GM18499 (cell line): Measurements from ENCODE around the gene VRK3.
"Not testable (repeated sequence)": the region's sequence is repeated elsewhere in the genome, so short reads cannot be mapped to it uniquely, and the experiment has no call there.

Source experiments
- ATAC-seq: cut with Tn5 transposase; IDR thresholded peaks from one replicate; pipeline ENCODE4 v1.9.1; 2021; ENCODE audit warnings: moderate number of reproducible peaks; ENCODE audit not compliant: insufficient read depth, unreplicated experiment

The VRK3 gene

GRCh38 chr19:49959892-49960291, 65.3 kb downstream of the VRK3 start:
- ATAC-seq = not testable (repeated sequence)

- not testable (repeated sequence) for ATAC-seq
Observed at GRCh38 chr19:49958596-49958995, 66.6 kb downstream of the VRK3 start.

GRCh38 chr19:49958144-49958543, 67.0 kb downstream of the VRK3 start:
- ATAC-seq = not testable (repeated sequence)

GRCh38 chr19:49957262-49957915, 67.8 kb downstream of the VRK3 start:
- no peak for ATAC-seq

- ATAC-seq = no peak
Observed at GRCh38 chr19:49956115-49956495, 69.1 kb downstream of the VRK3 start.

GRCh38 chr19:49954933-49955332, 70.2 kb downstream of the VRK3 start:
- no peak for ATAC-seq

GRCh38 chr19:49954092-49954829, 70.9 kb downstream of the VRK3 start:
- no peak for ATAC-seq

- ATAC-seq = no peak
Observed at GRCh38 chr19:49953416-49953815, 71.8 kb downstream of the VRK3 start.

GRCh38 chr19:49952906-49953305, 72.3 kb downstream of the VRK3 start:
- ATAC-seq = no peak

GRCh38 chr19:49952479-49952836, 72.7 kb downstream of the VRK3 start:
- ATAC-seq = no peak

- ATAC-seq = no peak
Observed at GRCh38 chr19:49951806-49952478, 73.2 kb downstream of the VRK3 start.

GRCh38 chr19:49950956-49951526, 74.1 kb downstream of the VRK3 start:
- ATAC-seq = no peak

GRCh38 chr19:49950590-49950948, 74.6 kb downstream of the VRK3 start:
- ATAC-seq = no peak

- ATAC-seq = no peak
Observed at GRCh38 chr19:49949742-49950589, 75.2 kb downstream of the VRK3 start.

- no peak for ATAC-seq
Observed at GRCh38 chr19:49946415-49946814, 78.8 kb downstream of the VRK3 start.

GRCh38 chr19:49944567-49944966, 80.6 kb downstream of the VRK3 start:
- not testable (repeated sequence) for ATAC-seq

- ATAC-seq = no peak
Observed at GRCh38 chr19:49940482-49940791, 84.7 kb downstream of the VRK3 start.

- no peak for ATAC-seq
Observed at GRCh38 chr19:49939721-49940481, 85.3 kb downstream of the VRK3 start.

- no peak for ATAC-seq
Observed at GRCh38 chr19:49938662-49939061, 86.5 kb downstream of the VRK3 start.
